NB4 (cell line): ENCODE data around the gene CYB5A.

Source experiments
- CTCF ChIP-seq: IDR thresholded peaks from one replicate; pipeline ENCODE4 v1.5.1; 2012; ENCODE audit warnings: low read depth, low read length
- POLR2A ChIP-seq: IDR thresholded peaks from 2 replicates; pipeline ENCODE4 v1.6.1; 2011; ENCODE audit warnings: mild to moderate bottlenecking; ENCODE audit not compliant: insufficient read length; ENCODE audit errors: extremely low read depth

DNA sequence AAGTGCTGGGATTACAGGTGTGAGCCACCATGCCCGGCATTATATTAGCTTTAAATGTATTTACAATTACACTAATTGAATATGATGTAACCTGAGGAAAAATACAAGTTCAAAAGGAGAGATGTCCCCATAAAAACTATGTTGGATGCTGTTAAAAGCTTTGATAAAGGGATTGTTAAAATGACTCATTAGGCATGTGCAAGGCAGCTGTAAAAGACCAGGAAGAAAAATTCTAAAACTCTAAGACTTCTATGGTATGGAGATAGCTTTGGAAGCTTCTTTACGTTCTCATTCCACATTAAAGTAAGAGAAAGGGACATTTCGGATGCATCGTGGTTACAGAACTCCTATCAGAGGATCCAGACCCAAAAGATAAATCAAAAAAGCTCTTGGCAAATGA is 50.3 kb downstream of the CYB5A start:
- no peak for TF ChIP-seq CTCF
- no peak for TF ChIP-seq POLR2A
